ENCODE results near the gene PTPRR. TPM values are rescaled to one million over a fixed set of nuclear protein-coding genes. Genes with fewer than 3 reads are reported as not detected.

PTPRR gene
- total and polyA plus RNA-seq, 2 of the 4 experiments (the other 2 are of a cell fraction): 0.18 to 0.21 TPM

DNA sequence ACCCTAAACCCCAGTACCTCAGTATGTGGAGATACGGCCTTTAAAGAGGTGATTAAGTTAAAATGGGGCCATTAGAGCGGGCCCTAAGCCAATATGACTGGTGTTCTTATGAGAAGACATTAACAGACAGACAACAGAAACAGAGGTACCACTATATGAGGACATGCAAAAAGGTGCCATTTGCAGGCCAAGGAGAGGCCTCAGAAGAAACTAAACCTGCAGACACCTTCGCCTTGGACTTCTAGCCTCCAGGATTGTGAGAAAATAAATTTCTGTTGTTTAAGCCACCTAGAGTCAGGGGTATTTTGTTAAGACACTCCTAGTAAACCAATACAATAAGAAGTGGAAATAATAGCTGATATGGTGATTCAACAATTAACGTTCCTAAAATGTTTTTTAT lies 315.9 kb downstream of the PTPRR start:
- Histone ChIP-seq H4K20me1 (ENCODE audit: insufficient read depth, low read length) (no peaks in the 10 kb centered on the region), H3K27ac (ENCODE audit: insufficient read depth, low read length) (no peak overlapping the region), H4K5ac (ENCODE audit: low read depth, low read length) (no peak overlapping the region), H3K14ac (replicated peaks; ENCODE audit: low read depth, low read length) (no peak overlapping the region), H4K91ac (ENCODE audit: insufficient read depth, low read depth, low read length) (no peak overlapping the region), H3K56ac (ENCODE audit: extremely low read depth, insufficient read depth, low read length) (no peak overlapping the region), H3K4me2 (ENCODE audit: low read depth, low read length) (no peak overlapping the region), H2BK20ac (ENCODE audit: low read depth, low read length) (no peak overlapping the region), H2BK120ac (ENCODE audit: low read depth, low read length) (no peak overlapping the region), H2AK5ac (ENCODE audit: low read depth, low read length) (no peak overlapping the region), H4K8ac (ENCODE audit: low read depth in 2 of 2, low read length in 2 of 2) (no peak overlapping the region), H3K4ac (ENCODE audit: low read depth, low read length) (no peak overlapping the region), H3K36me3 (ENCODE audit: control insufficient read depth, insufficient read depth, low read length) (no peaks in the 10 kb centered on the region), H3K27me3 (ENCODE audit: control insufficient read depth, insufficient read depth, low read length) (no peaks in the 10 kb centered on the region), H3K9me3 (ENCODE audit: control insufficient read depth, insufficient read depth, low read length) (no peaks in the 10 kb centered on the region), H2BK5ac (ENCODE audit: low read depth, low read length, poor library complexity, severe bottlenecking) (no peak overlapping the region), H3K18ac (ENCODE audit: low read depth, low read length) (no peak overlapping the region), H2BK15ac (ENCODE audit: low read depth, low read length) (no peak overlapping the region), H3K9ac (ENCODE audit: low read depth, low read length) (no peak overlapping the region), H3K4me1 (ENCODE audit: control insufficient read depth, insufficient read depth, low read length) (no peaks in the 10 kb centered on the region), H2AFZ (replicated peaks; ENCODE audit: low read length, poor library complexity) (no peak overlapping the region), H3K4me3 (ENCODE audit: insufficient read depth, low read depth, low read length) (no peak overlapping the region), H3K79me1 (ENCODE audit: low read depth in 1 of 2, low read length in 2 of 2) (no peaks in the 10 kb centered on the region), H3K9me1 (ENCODE audit: insufficient read depth, low read length) (no peaks in the 10 kb centered on the region), H3K23ac (ENCODE audit: low read depth, low read length) (no peak overlapping the region), H2AK9ac (replicated peaks; ENCODE audit: low read depth, low read length, poor library complexity) (no peak overlapping the region)
- POLR2A ChIA-PET (ENCODE audit: unreplicated experiment): no interaction called here
- BruUV-seq (replicated peaks): no TSS peak
- CTCF ChIA-PET: interaction anchor here (1.0 kb wide), 1 partner anchor 115 kb away, joined by 3 read pairs; no protein-coding TSS in a partner anchor
- WGBS, 2 experiments (ENCODE audit: extremely low coverage in 2 of 2, insufficient read length in 1 of 2): no CpG with 5 or more reads among the region's 4 CpGs
- in situ Hi-C loops (cut with MboI; ENCODE audit: low sequenced_read_pairs): no loop called here
- dilution Hi-C loops (cut with HindIII; ENCODE audit: low sequenced_read_pairs, unreplicated experiment): no loop called here
- DNase-seq (no peak), ATAC-seq (ENCODE audit: low read depth) (no peak)
- intact Hi-C loops (cut with micrococcal nuclease): no loop called here
- TF ChIP-seq, protein P1, sequence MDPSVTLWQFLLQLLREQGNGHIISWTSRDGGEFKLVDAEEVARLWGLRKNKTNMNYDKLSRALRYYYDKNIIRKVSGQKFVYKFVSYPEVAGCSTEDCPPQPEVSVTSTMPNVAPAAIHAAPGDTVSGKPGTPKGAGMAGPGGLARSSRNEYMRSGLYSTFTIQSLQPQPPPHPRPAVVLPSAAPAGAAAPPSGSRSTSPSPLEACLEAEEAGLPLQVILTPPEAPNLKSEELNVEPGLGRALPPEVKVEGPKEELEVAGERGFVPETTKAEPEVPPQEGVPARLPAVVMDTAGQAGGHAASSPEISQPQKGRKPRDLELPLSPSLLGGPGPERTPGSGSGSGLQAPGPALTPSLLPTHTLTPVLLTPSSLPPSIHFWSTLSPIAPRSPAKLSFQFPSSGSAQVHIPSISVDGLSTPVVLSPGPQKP (IDR thresholded peaks at IDR 0.05; ENCODE audit: borderline replicate concordance, low read depth, low read length): no peak
- TF ChIP-seq, protein P2, sequence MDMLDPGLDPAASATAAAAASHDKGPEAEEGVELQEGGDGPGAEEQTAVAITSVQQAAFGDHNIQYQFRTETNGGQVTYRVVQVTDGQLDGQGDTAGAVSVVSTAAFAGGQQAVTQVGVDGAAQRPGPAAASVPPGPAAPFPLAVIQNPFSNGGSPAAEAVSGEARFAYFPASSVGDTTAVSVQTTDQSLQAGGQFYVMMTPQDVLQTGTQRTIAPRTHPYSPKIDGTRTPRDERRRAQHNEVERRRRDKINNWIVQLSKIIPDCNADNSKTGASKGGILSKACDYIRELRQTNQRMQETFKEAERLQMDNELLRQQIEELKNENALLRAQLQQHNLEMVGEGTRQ (IDR thresholded peaks at IDR 0.05; ENCODE audit: low read depth, low read length): no peak
- TF ChIP-seq POLR2A (IDR thresholded peaks at IDR 0.05; ENCODE audit: low read depth, low read length) (no peak), RAD21 (IDR thresholded peaks at IDR 0.05; ENCODE audit: low read length) (no peak), SMC3 (IDR thresholded peaks at IDR 0.05; ENCODE audit: low read depth, low read length) (no peak), MAFK (IDR thresholded peaks at IDR 0.05; ENCODE audit: low read depth, low read length) (no peak), NFE2L2 (IDR thresholded peaks at IDR 0.05; ENCODE audit: low read depth, low read length) (no peak), BHLHE40 (IDR thresholded peaks at IDR 0.05; ENCODE audit: low read depth, low read length) (no peak), CEBPB (IDR thresholded peaks at IDR 0.05; ENCODE audit: low read depth, low read length) (no peak), MXI1 (IDR thresholded peaks at IDR 0.05; ENCODE audit: borderline replicate concordance, low read depth, low read length) (no peak)

All from IMR-90 (cell line).